GM12872 (cell line): ENCODE data around the gene VPS25.

Experiments
- CTCF ChIP-seq: IDR thresholded peaks from 3 replicates; pipeline ENCODE4 v1.5.1; 2011; ENCODE audit warnings: low read depth, mild to moderate bottlenecking, low read length, moderate library complexity; ENCODE audit not compliant: insufficient read depth

The VPS25 gene

GRCh38 chr17:42773290-42774035 is at the start of gene VPS25:
Gene VPS25 (plus strand): TSS chr17:42773449. CDS start chr17:42773476, 27 bp downstream.
- TF ChIP-seq CTCF: 0 out of 3 replicates have a peak, but pooled peaks have one; percentile 3

- no peak for TF ChIP-seq CTCF
Observed at GRCh38 chr17:42723636-42724035, 49.6 kb upstream of the VPS25 start.

DNA sequence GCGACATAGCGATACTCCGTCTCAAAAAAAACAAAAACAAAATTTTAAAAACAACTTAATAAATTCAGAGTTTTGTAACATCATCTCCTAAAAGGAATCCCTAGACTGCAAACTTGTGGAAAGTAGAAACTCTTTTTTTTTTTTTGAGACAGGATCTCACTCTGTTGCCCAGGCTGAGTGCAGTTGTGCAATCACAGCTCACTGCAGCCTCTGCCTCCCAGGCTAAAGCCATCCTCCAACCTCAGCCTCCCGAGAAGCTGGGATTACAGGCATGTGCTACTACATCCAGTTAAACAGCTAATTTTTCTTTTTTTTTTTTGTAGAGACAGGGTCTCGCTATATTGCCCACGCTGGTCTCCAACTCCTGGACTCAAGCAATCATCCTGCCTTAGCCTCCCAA is 48.1 kb upstream of the VPS25 start:
- TF ChIP-seq CTCF: no peak

- no peak for TF ChIP-seq CTCF
Observed at GRCh38 chr17:42740699-42741098, 32.5 kb upstream of the VPS25 start.

- peak; percentile 7; the same call in 1 of the 3 replicates for TF ChIP-seq CTCF
Observed at GRCh38 chr17:42743595-42744282, 29.5 kb upstream of the VPS25 start.

DNA sequence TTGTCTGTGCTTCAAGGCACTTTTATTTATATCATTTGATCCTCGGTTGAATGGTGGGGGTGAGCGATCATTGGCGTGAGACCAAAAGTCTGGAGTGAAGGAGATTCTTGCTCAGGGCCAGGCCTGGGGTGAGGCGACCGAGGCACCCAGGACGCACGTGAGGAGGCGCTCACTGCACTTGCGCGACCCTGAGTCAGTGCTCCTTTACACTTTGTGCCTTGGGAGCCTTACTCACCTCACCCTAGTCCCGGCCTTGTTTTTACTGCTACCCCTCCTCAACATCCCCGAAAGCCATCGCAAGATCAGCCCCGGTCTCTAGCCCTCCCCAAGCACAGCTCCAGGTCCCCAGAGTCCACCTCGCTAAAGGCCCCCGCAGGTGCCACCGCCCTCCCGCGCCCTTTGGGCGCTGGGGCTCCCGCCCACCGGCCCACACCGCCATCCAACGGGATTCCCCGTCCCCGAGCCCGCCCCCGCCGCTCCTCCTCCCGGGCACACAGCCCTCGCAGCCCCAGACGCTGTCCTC is 28.9 kb upstream of the VPS25 start:
- 0 out of 3 replicates have a peak, but pooled peaks have one; percentile 4 for TF ChIP-seq CTCF

DNA sequence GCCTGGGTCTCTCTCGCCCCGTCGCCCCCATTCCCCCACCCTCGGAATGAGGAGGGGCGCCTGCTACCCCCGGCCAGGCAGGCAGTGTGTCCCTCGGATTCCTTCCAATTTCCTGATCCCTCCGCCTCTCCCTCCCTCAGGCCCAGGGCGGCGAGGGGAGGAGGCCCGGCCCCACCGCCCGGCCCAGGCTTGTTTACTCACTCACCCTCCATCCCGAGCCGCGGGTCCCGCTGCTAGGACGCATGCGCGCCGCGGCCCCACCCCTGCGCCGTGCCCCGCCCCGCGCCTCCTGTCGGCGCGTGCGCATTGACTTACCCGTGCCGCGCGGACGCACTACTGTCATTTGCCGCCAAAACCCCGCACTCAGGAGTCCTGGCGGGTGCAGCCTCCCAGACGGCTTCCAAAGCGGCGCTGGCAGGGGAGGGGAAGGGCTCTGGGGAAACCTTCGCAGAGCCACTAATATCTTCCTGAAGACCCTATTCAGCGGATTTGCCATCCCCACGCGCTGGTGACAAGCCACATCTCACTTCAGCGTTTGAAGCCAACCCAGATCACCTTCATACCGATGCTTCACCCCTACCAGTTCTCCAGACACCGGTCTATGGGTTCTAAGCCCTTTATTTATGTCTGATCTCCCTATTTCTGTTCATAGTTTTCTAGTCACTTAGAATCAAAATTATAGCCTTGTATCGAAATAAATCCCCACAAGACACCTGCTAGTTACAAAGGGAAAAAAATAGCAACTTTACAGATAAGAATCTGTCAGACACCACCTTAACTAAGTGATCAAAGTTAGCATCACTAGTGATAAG is 28.2 kb upstream of the VPS25 start, which contains the start of gene EZH1:
TSS of gene EZH1 (minus strand) at position 235 of the 812 bp plus-strand sequence. CDS start 16,099 bp downstream, outside the sequence.
- TF ChIP-seq CTCF: no peak
